HG03460 (cell line): Measurements from ENCODE around the gene ATF2.

ENCODE experiments used
- ATAC-seq: cut with Tn5 transposase; IDR thresholded peaks from one replicate; pipeline ENCODE4 v1.9.1; 2021; ENCODE audit not compliant: unreplicated experiment

Gene ATF2

DNA sequence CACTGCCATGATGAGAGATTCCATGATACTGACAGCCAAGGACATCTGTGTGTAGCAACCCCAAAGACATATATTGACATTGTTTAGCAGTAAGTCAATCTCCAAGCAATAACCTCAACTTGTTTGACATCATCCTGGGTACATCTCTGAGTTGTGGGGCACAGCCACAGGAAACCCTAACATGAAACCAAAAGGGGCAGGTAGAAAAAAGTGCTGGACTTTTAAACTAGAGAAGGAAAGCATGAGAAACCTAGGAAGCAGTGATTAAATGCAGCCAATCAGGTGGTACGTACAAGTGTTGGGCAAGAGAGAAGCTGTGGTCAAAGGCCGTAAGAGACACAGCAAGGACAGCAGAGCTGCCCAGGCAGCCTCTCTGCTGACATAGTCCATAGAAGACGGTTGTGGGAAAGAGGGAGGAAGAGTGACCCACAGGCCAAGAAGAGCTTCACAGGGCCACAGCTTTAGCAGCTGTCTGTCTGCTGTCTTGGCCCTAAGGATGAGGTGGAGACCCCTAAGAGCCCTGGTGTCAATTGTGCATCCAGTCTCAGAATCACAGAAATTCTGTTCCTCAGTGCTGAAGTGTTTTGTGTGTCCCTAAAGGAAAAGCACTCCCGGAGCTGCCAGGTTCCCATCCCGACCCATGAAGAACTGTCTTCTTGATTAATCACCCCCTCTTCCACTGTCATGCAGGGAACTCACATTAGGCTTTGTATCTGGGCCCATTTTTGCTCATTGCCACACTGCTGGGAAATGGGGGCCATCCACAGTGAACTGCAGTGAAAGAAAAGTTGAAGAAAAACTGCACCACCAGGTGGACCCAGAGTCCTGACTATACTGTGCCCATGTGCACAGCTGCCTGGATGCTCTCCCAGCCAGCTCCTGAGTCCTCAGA, 137.4 kb downstream of the ATF2 start:
- no peak for ATAC-seq

DNA sequence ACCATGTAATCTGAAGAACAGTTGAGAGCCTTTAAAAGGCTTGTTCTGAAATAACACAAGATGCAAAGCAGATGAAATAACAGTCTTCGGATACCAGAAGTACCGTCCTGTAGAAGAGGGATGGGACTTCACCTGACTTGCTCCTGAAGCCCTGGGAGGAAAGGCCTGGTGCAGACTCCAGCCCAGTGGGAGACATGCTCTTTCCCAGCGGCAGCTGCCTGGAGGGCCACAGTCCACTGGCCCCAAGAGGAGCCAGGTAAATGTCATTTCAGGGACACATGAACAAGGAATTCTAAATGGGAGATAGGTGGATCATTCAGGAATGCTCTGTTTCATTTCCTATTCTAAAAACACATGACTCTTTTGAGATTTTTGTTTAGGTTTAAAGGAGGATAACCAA, 140.2 kb downstream of the ATF2 start:
- no peak for ATAC-seq

DNA sequence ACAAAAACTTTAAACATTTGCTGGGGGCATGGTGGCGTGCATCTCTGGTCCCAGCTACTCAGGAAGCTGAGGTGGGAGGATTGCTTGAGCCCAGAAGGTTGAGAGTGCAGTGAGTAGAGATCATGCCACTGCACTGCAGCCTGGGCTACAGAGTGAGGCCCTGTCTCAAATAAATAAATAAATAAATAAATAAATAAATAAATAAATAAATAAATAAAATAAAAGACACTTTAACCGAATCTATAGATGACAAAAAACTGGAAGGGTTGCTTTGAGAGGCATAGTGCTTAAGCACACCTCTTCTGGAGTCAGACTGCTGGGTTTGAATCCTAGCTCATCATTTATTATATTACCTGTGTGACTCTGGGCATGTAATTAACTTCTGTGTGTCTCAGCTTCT, 141.6 kb downstream of the ATF2 start:
- no peak for ATAC-seq

DNA sequence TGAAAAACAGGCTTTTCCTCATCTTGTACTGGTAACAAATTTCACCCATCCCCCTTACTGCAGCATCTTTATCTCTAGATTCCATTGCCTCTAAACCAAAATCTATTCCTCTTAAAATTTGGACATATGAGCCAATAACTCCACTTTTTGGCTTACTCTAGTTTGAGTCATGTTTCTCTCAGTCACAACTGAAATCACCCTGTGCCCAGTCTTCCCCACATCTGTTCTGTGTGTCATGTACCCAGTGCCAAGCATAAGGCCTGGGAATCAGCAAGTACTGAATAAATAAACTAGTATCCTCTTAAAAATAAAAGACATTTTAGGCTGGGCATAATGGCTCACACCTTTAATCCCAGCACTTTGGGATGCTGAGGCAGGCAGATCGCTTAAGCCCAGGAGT, 142.1 kb downstream of the ATF2 start:
- ATAC-seq: no peak

DNA sequence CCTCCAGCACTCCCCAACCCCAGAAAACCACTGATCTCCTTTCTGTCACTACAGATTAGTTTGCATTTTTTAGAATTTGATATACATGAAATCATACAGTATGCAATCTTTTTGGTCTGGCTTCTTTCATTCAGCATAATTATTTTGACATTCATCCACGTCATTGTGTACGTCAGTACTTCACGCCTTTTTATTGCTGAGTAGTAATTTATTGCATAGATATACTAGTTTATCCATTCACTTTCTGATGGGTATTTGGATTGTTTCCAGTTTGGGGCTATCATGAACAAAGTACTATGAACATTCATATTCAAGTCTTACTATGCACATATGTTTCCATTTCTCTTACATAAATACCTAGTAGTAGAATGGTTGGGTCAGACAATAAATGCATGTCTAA, 142.8 kb downstream of the ATF2 start:
- no peak for ATAC-seq

DNA sequence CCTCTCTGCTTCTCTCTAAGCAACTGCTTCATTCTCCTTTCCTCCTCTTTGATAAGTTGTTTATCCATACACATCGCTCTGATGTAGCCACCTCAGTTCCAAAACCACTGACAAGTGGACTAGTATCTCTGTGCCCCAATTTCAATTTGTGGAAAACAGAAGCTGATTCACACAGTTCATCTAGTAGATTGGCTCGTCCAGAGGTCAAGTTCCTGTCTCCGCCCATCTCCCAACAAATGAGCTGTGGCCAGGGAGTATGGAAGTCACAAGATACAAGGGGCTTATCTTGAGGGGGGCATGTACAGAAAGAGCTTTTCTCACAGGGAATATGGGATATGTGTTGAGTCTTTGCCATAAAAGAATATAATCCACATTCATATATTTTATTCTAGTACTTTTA, 145.1 kb downstream of the ATF2 start:
- no peak for ATAC-seq
